HEK293 (cell line): ENCODE data around the gene SEC22A.

Experiments used
- CTCF ChIA-PET: fragments of 350-600 bp; formaldehyde crosslinking; extraction: SDS; loops from one replicate; lab custom pipeline; 2021; ENCODE audit warnings: antibody characterized with exemption; lab: Yijun Ruan, JAX
- POLR2A ChIA-PET: fragments of 300-600 bp; formaldehyde crosslinking; extraction: SDS; loops from one replicate; lab custom pipeline; 2020; ENCODE audit warnings: antibody characterized with exemption, inconsistent platforms; lab: Yijun Ruan, JAX
- H3K27ac ChIP-seq: fragments of 200-500 bp; sonication (Bioruptor generic); 2 replicates; pipeline ENCODE4 v1.5.1; 2014; ENCODE audit warnings: low read depth, low read length, control low read depth, inconsistent platforms; ENCODE audit errors: extremely low read depth
- H3K36me3 ChIP-seq, 2 experiments: fragments of 200-500 bp in 1 of 2; sonication (Bioruptor generic) in 1 of 2; 1 replicate in 1 of 2; 2 replicates in 1 of 2; pipeline ENCODE4 v1.5.1; 2014 to 2017; ENCODE audit warnings: inconsistent platforms in 2 of 2, low read length in 2 of 2; ENCODE audit not compliant: control insufficient read depth in 2 of 2, insufficient read depth in 1 of 2
- H3K4me1 ChIP-seq: fragments of 200-500 bp; sonication (Bioruptor generic); 2 replicates; pipeline ENCODE4 v1.5.1; 2014; ENCODE audit warnings: mild to moderate bottlenecking, low read length, inconsistent platforms; ENCODE audit not compliant: control insufficient read depth, insufficient read depth
- H3K4me3 ChIP-seq: 2 replicates; pipeline ENCODE4 v1.5.1; 2011; ENCODE audit warnings: low read depth, mild to moderate bottlenecking, control low read depth, low read length, moderate library complexity
- H3K9me3 ChIP-seq: fragments of 200-500 bp; sonication (Bioruptor generic); 2 replicates; pipeline ENCODE4 v1.5.1; 2014; ENCODE audit warnings: low read depth, low read length, inconsistent platforms; ENCODE audit not compliant: control insufficient read depth, insufficient read depth
- GLIS1 ChIP-seq: fragments of 450-650 bp; formaldehyde crosslinking; IDR thresholded peaks from 2 replicates; pipeline ENCODE4 v1.5.1; 2016; ENCODE audit warnings: missing biosample characterization, missing genetic modification characterization
- ZNF138 ChIP-seq: fragments of 450-650 bp; formaldehyde crosslinking; IDR thresholded peaks from 2 replicates; pipeline ENCODE4 v1.5.1; 2016; ENCODE audit warnings: missing biosample characterization, missing genetic modification characterization, borderline replicate concordance
- ZNF174 ChIP-seq: fragments of 450-650 bp; formaldehyde crosslinking; IDR thresholded peaks from 2 replicates; pipeline ENCODE4 v1.5.0; 2017; ENCODE audit warnings: missing biosample characterization, mild to moderate bottlenecking, missing genetic modification characterization
- ZNF416 ChIP-seq: fragments of 450-650 bp; formaldehyde crosslinking; IDR thresholded peaks from 2 replicates; pipeline ENCODE4 v1.5.1; 2016; ENCODE audit warnings: missing biosample characterization, missing genetic modification characterization
- ZNF596 ChIP-seq: fragments of 450-650 bp; IDR thresholded peaks from 2 replicates; pipeline ENCODE4 v1.5.0; 2018; ENCODE audit warnings: missing biosample characterization, mild to moderate bottlenecking, missing genetic modification characterization, moderate library complexity
- ZNF621 ChIP-seq: fragments of 450-650 bp; formaldehyde crosslinking; IDR thresholded peaks from 2 replicates; pipeline ENCODE4 v1.5.1; 2017; ENCODE audit warnings: missing biosample characterization, missing genetic modification characterization
- TF ChIP-seq, protein P1 (sequence below): fragments of 450-650 bp; formaldehyde crosslinking; IDR thresholded peaks from 2 replicates; pipeline ENCODE4 v1.5.1; 2016; ENCODE audit warnings: missing biosample characterization, missing genetic modification characterization
- TF ChIP-seq, protein P2 (sequence below): fragments of 450-650 bp; formaldehyde crosslinking; IDR thresholded peaks from 2 replicates; pipeline ENCODE4 v1.5.1; 2016; ENCODE audit warnings: missing biosample characterization, missing genetic modification characterization
- TF ChIP-seq, protein P3 (sequence below): fragments of 450-650 bp; formaldehyde crosslinking; IDR thresholded peaks from 2 replicates; pipeline ENCODE4 v1.5.1; 2016; ENCODE audit warnings: missing biosample characterization, missing genetic modification characterization
- TF ChIP-seq, protein P4 (sequence below): fragments of 450-650 bp; formaldehyde crosslinking; IDR thresholded peaks from 2 replicates; pipeline ENCODE4 v1.5.1; 2016; ENCODE audit warnings: missing biosample characterization, missing genetic modification characterization
- TF ChIP-seq, protein P5 (sequence below): fragments of 450-650 bp; formaldehyde crosslinking; IDR thresholded peaks from 2 replicates; pipeline ENCODE4 v1.5.1; 2017; ENCODE audit warnings: missing biosample characterization, missing genetic modification characterization
- TF ChIP-seq, protein P6 (sequence below): fragments of 450-650 bp; formaldehyde crosslinking; IDR thresholded peaks from 2 replicates; pipeline ENCODE4 v1.5.1; 2017; ENCODE audit warnings: missing biosample characterization, missing genetic modification characterization

Gene SEC22A

DNA sequence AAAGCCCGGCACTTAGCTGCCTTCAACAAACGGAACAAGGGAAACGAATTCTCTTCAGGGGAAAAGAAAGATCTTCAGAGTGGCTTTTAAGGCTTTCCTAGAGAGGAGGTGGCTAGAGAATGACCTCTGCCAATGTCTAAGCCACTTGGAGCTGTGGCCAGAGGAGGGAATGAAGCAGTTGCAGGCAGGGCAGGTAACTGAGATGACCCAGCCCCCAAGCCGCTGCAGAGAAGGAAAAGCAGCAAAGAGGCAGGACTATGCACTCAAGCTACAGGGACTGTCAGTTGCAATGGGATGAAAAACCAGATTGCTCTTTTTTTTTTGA is 113.5 kb downstream of the SEC22A start:
- TF ChIP-seq, protein P1, sequence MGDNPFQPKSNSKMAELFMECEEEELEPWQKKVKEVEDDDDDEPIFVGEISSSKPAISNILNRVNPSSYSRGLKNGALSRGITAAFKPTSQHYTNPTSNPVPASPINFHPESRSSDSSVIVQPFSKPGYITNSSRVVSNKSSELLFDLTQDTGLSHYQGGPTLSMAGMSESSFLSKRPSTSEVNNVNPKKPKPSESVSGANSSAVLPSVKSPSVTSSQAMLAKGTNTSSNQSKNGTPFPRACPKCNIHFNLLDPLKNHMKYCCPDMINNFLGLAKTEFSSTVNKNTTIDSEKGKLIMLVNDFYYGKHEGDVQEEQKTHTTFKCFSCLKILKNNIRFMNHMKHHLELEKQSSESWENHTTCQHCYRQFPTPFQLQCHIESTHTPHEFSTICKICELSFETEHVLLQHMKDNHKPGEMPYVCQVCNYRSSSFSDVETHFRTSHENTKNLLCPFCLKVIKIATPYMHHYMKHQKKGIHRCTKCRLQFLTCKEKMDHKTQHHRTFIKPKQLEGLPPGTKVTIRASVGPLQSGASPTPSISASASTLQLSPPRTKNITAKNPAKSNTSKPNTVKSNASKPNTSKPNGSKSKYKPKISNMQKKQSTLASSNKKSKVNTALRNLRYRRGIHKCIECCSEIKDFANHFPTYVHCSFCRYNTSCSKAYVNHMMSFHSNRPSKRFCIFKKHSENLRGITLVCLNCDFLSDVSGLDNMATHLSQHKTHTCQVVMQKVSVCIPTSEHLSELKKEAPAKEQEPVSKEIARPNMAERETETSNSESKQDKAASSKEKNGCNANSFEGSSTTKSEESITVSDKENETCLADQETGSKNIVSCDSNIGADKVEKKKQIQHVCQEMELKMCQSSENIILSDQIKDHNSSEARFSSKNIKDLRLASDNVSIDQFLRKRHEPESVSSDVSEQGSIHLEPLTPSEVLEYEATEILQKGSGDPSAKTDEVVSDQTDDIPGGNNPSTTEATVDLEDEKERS = no peak
- TF ChIP-seq, protein P2, sequence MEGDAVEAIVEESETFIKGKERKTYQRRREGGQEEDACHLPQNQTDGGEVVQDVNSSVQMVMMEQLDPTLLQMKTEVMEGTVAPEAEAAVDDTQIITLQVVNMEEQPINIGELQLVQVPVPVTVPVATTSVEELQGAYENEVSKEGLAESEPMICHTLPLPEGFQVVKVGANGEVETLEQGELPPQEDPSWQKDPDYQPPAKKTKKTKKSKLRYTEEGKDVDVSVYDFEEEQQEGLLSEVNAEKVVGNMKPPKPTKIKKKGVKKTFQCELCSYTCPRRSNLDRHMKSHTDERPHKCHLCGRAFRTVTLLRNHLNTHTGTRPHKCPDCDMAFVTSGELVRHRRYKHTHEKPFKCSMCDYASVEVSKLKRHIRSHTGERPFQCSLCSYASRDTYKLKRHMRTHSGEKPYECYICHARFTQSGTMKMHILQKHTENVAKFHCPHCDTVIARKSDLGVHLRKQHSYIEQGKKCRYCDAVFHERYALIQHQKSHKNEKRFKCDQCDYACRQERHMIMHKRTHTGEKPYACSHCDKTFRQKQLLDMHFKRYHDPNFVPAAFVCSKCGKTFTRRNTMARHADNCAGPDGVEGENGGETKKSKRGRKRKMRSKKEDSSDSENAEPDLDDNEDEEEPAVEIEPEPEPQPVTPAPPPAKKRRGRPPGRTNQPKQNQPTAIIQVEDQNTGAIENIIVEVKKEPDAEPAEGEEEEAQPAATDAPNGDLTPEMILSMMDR (tag by site-specific recombination) = no peak
- TF ChIP-seq, protein P3, sequence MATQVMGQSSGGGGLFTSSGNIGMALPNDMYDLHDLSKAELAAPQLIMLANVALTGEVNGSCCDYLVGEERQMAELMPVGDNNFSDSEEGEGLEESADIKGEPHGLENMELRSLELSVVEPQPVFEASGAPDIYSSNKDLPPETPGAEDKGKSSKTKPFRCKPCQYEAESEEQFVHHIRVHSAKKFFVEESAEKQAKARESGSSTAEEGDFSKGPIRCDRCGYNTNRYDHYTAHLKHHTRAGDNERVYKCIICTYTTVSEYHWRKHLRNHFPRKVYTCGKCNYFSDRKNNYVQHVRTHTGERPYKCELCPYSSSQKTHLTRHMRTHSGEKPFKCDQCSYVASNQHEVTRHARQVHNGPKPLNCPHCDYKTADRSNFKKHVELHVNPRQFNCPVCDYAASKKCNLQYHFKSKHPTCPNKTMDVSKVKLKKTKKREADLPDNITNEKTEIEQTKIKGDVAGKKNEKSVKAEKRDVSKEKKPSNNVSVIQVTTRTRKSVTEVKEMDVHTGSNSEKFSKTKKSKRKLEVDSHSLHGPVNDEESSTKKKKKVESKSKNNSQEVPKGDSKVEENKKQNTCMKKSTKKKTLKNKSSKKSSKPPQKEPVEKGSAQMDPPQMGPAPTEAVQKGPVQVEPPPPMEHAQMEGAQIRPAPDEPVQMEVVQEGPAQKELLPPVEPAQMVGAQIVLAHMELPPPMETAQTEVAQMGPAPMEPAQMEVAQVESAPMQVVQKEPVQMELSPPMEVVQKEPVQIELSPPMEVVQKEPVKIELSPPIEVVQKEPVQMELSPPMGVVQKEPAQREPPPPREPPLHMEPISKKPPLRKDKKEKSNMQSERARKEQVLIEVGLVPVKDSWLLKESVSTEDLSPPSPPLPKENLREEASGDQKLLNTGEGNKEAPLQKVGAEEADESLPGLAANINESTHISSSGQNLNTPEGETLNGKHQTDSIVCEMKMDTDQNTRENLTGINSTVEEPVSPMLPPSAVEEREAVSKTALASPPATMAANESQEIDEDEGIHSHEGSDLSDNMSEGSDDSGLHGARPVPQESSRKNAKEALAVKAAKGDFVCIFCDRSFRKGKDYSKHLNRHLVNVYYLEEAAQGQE (tag by site-specific recombination) = no peak
- TF ChIP-seq, protein P4, sequence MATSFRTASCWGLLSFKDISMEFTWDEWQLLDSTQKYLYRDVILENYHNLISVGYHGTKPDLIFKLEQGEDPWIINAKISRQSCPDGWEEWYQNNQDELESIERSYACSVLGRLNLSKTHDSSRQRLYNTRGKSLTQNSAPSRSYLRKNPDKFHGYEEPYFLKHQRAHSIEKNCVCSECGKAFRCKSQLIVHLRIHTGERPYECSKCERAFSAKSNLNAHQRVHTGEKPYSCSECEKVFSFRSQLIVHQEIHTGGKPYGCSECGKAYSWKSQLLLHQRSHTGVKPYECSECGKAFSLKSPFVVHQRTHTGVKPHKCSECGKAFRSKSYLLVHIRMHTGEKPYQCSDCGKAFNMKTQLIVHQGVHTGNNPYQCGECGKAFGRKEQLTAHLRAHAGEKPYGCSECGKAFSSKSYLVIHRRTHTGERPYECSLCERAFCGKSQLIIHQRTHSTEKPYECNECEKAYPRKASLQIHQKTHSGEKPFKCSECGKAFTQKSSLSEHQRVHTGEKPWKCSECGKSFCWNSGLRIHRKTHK (tag by site-specific recombination) = no peak
- TF ChIP-seq GLIS1 (tag by site-specific recombination) (no peak), ZNF174 (no peak), ZNF621 (tag by site-specific recombination) (no peak), ZNF416 (tag by site-specific recombination) (no peak), ZNF138 (tag by site-specific recombination) (no peak), ZNF596 (tag by site-specific recombination) (no peak)
- TF ChIP-seq, protein P5, sequence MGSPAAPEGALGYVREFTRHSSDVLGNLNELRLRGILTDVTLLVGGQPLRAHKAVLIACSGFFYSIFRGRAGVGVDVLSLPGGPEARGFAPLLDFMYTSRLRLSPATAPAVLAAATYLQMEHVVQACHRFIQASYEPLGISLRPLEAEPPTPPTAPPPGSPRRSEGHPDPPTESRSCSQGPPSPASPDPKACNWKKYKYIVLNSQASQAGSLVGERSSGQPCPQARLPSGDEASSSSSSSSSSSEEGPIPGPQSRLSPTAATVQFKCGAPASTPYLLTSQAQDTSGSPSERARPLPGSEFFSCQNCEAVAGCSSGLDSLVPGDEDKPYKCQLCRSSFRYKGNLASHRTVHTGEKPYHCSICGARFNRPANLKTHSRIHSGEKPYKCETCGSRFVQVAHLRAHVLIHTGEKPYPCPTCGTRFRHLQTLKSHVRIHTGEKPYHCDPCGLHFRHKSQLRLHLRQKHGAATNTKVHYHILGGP (tag by site-specific recombination) = no peak
- TF ChIP-seq, protein P6, sequence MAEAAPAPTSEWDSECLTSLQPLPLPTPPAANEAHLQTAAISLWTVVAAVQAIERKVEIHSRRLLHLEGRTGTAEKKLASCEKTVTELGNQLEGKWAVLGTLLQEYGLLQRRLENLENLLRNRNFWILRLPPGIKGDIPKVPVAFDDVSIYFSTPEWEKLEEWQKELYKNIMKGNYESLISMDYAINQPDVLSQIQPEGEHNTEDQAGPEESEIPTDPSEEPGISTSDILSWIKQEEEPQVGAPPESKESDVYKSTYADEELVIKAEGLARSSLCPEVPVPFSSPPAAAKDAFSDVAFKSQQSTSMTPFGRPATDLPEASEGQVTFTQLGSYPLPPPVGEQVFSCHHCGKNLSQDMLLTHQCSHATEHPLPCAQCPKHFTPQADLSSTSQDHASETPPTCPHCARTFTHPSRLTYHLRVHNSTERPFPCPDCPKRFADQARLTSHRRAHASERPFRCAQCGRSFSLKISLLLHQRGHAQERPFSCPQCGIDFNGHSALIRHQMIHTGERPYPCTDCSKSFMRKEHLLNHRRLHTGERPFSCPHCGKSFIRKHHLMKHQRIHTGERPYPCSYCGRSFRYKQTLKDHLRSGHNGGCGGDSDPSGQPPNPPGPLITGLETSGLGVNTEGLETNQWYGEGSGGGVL (tag by site-specific recombination) = no peak
- H3K36me3 ChIP-seq = no peaks in the 10 kb centered on the region
- POLR2A ChIA-PET = no interaction called here
- no peaks in the 10 kb centered on the region for H3K4me1 ChIP-seq
- CTCF ChIA-PET = interaction anchor here (1.2 kb wide), 1 partner anchor 150 kb away, joined by 5 read pairs; no protein-coding TSS in a partner anchor
- no peaks in the 10 kb centered on the region for H3K9me3 ChIP-seq
- H3K27ac ChIP-seq = no peak overlapping the region
- H3K4me3 ChIP-seq = no peak overlapping the region
